Kidney epithelial cell (primary cell): ENCODE measurements around the gene SLC12A4. TPM values are rescaled to one million over a fixed set of nuclear protein-coding genes. Genes with fewer than 3 reads are reported as not detected.

Experiments
- DNase-seq: peaks from one replicate; pipeline ENCODE4 v3.0.0-alpha.2; 2010; ENCODE audit warnings: low read depth
- H3K27me3 ChIP-seq: 2 replicates; pipeline ENCODE4 v1.6.0; 2011; ENCODE audit warnings: low read length; ENCODE audit not compliant: control insufficient read depth, insufficient read depth
- H3K36me3 ChIP-seq: 2 replicates; pipeline ENCODE4 v1.5.1; 2011; ENCODE audit warnings: low read length; ENCODE audit not compliant: control insufficient read depth, insufficient read depth
- H3K4me3 ChIP-seq: 2 replicates; pipeline ENCODE4 v1.5.1; 2011; ENCODE audit warnings: low read depth, mild to moderate bottlenecking, control low read depth, low read length
- CTCF ChIP-seq: IDR thresholded peaks from 2 replicates; pipeline ENCODE4 v1.5.1; 2011; ENCODE audit warnings: mild to moderate bottlenecking, moderate library complexity, low read length, control low read depth, inconsistent platforms; ENCODE audit not compliant: insufficient read depth, poor library complexity, severe bottlenecking
- total RNA-seq: library from RNA; depleted of rRNA; stranded (reverse); fragments of >200 nt; gene quantifications from 2 replicates; pipeline ENCODE4 v1.2.3, GENCODE V29; 2015

The SLC12A4 gene
- total RNA-seq, 1 donor from 2014 or later = 36.6 TPM

- Histone ChIP-seq H3K36me3 (no peaks in the 10 kb centered on the region), H3K27me3 (no peaks in the 10 kb centered on the region), H3K4me3 (peak overlapping the region; percentile 85)
- no peak for DNase-seq
- TF ChIP-seq CTCF = no peak
These were observed 31.4 kb downstream of the SLC12A4 start for GRCh38 chr16:67936880-67937605.

GRCh38 chr16:67936124-67936879, 32.1 kb downstream of the SLC12A4 start, which contains the start of gene PSMB10:
Gene PSMB10 (minus strand): TSS chr16:67936850. CDS start chr16:67936749, 101 bp downstream.
- TF ChIP-seq CTCF = no peak
- H3K4me3 ChIP-seq = peak within 1 kb of the TSS; percentile 85
- no peaks in the 10 kb centered on the region for H3K36me3 ChIP-seq
- H3K27me3 ChIP-seq = no peaks in the 10 kb centered on the region
- no peak for DNase-seq

GRCh38 chr16:67935402-67936123, 32.9 kb downstream of the SLC12A4 start:
- Histone ChIP-seq H3K4me3 (peak overlapping the region; percentile 85), H3K36me3 (no peaks in the 10 kb centered on the region), H3K27me3 (no peaks in the 10 kb centered on the region)
- DNase-seq = peak; percentile 85
- TF ChIP-seq CTCF = no peak

GRCh38 chr16:67935101-67935401, 33.4 kb downstream of the SLC12A4 start:
- TF ChIP-seq CTCF = no peak
- Histone ChIP-seq H3K27me3 (no peaks in the 10 kb centered on the region), H3K36me3 (peaks cover 2% of the 10 kb centered on the region), H3K4me3 (peak overlapping the region; percentile 85)
- DNase-seq = no peak

- no peak for TF ChIP-seq CTCF
- no peak for DNase-seq
- H3K27me3 ChIP-seq = no peaks in the 10 kb centered on the region
- H3K36me3 ChIP-seq = peaks cover 2% of the 10 kb centered on the region
- H3K4me3 ChIP-seq = peak overlapping the region; percentile 85
These were observed 33.9 kb downstream of the SLC12A4 start for GRCh38 chr16:67934306-67935100.
